Superior temporal gyrus (tissue), 1 donor: ENCODE data around the gene PPIH.
"Not testable (repeated sequence)": the region's sequence is repeated elsewhere in the genome, so short reads cannot be mapped to it uniquely, and the experiment has no call there.

Source experiments
- DNase-seq: peaks from one replicate; pipeline ENCODE4 v3.0.0-alpha.2; 2016; ENCODE audit errors: extremely low spot score

Gene PPIH

DNA sequence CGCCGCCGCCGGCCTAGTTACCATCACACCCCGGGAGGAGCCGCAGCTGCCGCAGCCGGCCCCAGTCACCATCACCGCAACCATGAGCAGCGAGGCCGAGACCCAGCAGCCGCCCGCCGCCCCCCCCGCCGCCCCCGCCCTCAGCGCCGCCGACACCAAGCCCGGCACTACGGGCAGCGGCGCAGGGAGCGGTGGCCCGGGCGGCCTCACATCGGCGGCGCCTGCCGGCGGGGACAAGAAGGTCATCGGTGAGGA is 24.2 kb downstream of the PPIH start:
- DNase-seq, result not testable (repeated sequence)

DNA sequence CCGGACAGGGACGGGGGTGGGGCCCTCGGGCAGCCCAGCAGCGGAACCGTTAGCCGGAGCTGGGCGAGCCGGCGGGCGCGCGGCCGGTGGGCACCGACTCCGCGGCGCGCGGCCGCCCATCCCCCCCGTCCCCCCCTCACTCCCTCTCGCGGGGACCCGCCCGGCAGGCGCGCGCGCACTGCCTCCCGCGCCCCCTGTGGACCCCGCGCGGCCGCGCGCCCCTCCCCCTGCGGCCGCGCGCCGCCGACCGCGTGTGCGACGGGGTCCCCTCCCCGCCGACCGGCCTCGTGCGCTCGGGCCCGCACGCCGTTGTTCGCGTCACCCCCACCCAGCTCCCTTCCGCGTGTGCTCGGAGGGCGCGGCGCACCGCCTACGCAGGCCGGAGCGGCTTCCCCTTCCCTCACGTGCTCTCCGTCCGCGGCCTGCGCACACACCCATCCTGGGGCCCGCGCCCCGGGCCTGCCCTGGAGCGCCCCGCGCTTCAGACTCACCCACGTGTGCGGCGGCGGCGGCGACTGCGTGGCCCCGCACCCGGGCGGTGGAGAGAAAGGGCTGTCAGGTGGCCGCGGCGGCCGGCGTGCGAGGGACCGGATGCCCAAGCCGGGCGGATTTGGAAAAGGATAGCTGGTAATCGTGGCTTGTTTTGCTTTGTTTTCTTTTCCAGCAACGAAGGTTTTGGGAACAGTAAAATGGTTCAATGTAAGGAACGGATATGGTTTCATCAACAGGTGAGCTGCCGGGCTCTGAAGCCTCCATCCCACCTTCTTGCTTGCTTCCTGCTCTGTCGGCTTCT is 24.7 kb downstream of the PPIH start:
- DNase-seq, result peak; percentile 20

GRCh38 chr1:42684139-42684538 is 25.9 kb downstream of the PPIH start:
- DNase-seq, result no peak

DNA sequence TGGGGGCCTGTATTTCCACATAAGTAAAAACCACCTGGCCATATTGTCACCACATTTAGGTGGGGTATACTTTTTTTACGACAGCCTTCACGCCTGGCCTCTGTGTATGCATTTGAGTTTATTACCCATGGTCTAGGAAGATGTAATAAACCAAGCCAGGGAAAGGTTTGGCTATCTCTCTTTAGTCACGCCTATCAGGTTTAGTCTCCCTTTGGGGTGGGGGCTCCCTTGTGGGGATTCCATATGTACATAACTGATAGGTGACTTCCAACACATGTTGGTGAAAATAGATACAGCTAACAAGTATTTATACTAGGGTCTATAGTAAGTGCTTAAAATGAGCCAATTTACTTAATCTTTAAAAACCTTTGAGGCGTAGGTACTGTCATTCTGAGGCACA is 28.2 kb downstream of the PPIH start:
- DNase-seq, result no peak

GRCh38 chr1:42689912-42690311 is 31.7 kb downstream of the PPIH start:
- DNase-seq, result no peak

- DNase-seq, result no peak
Observed at GRCh38 chr1:42690477-42691156, 32.4 kb downstream of the PPIH start.

GRCh38 chr1:42691157-42691498 is 32.9 kb downstream of the PPIH start:
- DNase-seq, result no peak

- no peak for DNase-seq
Observed at GRCh38 chr1:42692461-42692860, 34.2 kb downstream of the PPIH start.

- DNase-seq, result no peak
Observed at GRCh38 chr1:42692911-42693310, 34.7 kb downstream of the PPIH start.

DNA sequence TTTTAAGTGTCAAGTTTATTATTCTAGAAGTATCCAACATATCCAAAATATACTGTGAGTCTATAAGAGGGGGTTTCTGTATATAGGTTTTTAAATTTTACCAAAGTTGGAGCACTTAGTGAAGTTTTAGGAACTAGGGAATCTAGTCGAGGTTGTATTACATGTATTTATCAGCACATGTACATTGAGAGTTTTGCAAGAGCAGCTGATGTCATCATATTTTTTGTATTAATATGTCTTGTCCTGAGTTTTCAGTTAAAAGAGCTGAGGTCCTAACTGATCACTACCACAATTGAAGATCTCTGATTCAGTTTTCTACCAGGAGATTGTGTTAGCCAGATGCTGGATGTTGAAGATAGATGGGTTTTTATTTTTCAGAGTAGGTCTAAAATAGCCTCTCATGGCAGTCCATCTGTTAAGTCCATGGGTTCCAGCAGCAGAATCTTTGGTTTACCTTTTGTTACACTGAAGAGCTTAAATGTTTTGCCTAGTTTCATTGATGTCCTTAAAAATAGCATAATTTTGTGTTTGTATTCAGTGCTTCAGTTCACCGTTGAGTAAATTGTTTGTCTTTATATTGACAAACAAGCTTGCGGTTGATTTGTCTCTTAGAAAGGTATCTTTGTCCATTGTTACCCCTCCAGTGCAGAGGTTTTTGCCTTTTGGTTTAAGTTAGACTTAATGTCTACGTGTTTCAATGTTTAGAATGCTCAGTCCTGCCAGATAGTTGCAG is 40.0 kb downstream of the PPIH start:
- DNase-seq, result no peak

- DNase-seq, result no peak
Observed at GRCh38 chr1:42700006-42700405, 41.8 kb downstream of the PPIH start.

DNA sequence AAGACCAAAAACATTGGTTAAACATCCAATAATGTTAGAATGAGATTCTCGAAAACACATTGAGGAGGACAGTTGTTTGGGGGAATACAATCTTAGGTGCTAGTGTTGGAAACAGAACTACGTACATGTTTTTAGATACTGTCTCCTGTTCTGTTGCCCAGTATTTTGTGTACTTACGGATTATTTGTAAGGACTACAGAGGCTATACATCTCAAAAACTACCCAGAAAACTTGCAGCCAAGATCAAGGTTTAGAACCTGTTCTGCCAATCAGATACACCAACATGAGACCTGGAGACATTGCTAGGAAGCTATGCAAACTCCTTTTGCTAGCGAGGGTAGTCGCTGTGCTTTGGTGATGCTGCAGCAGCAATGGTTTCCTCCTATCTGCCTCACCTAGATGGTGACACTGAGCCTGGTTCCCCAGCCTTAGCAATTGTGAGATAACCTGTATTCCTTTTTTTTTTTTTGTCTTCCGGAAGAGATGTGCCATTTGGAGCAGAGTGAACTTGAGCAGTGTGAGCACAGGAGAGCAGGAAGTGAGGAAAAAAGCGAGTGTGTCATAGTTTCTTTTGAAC is 45.8 kb downstream of the PPIH start:
- DNase-seq, result no peak

DNA sequence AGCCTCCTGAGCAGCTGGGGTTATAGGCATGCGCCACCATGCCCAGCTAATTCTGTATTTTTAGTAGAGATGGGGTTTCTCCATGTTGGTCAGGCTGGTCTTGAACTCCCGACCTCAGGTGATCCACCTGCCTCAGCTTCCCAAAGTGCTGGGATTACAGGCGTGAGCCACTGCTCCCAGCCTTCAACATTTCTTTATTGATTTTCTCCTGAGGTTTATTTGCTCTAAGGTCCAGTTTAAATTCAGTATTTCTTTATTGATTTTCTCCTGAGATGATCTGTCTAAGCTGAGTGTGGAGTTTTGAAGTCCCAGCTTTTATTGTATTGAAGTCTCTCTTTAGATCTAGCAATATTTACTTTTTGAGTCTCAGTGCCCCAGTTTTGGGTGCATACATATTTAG is 54.6 kb downstream of the PPIH start:
- not testable (repeated sequence) for DNase-seq

DNA sequence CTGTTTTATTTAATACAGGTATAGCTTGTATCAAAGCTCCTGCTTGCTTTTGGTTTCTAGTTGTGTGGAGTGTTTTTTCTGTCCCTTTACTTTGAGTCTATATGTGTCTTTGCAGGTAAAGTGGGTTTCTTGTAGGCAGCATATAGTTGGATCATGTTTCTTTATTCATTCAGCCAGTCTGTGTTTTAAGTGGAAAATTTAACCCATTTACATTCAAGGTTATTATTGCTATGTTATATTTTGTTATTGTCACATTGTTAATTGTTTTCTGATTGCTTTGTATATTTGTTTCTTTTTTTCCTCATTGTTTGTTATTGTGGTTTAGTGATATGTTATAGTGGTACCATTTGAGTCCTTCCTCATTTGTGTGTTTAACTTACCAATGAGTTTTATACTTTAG is 55.1 kb downstream of the PPIH start:
- no peak for DNase-seq

DNA sequence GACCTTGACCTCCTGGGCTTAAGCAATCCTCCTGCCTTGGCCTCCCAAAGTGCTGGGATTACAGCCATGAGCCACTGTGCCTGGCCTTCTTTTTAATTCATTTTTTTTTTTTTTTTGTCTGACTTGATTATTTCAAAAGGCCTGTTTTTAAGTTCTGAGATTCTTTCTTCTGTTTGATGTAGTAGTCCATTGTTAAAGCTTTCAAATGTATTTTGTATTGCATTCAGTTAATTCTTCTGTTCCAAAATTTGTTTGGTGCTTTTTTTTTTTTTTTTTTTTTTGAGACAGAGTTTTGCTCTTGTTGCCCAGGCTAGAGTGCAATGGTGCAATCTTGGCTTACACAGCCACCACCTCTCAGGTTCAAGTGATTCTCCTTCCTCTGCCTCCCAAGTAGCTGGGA is 56.2 kb downstream of the PPIH start:
- DNase-seq, result not testable (repeated sequence)

DNA sequence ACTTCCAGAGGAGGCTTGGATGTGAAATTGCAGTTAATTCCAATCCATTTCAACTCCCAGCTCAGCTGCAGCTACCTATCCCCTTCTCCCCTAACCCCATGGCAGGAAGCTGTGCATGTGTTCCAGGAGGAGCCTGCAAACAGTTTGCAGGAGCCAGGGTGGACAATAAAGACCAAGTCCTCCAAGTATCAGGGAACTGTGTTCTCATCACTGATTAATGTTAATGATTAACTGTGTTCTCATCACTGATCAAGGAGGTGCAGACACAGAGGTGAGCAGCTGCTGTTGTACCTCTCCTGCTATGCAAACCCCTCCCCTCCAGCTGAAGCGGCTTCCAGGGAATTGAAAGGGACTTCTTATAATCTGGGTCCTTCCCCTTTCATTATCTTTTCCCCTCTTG is 62.6 kb downstream of the PPIH start:
- no peak for DNase-seq

GRCh38 chr1:42721926-42722325 is 63.7 kb downstream of the PPIH start:
- no peak for DNase-seq

DNA sequence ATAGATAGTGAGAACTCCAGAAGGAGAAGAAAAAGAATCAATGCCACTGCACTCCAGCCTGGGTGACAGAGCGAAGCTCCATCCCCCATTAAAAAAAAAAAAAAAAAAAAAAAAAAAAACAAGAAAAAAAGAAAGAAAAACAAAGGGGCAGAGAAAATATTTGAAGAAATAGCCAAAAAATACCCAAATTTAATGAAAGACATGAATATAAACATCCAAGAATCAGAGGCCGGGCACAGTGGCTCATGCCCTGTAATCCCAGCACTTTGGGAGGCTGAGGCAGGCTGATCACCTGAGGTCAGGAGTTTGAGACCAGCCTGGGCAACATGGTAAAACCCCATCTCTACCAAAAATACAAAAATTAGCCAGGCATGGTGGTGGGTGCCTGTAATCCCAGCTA is 64.2 kb downstream of the PPIH start:
- DNase-seq, result not testable (repeated sequence)

- DNase-seq, result no peak
Observed at GRCh38 chr1:42723511-42723910, 65.3 kb downstream of the PPIH start.

DNA sequence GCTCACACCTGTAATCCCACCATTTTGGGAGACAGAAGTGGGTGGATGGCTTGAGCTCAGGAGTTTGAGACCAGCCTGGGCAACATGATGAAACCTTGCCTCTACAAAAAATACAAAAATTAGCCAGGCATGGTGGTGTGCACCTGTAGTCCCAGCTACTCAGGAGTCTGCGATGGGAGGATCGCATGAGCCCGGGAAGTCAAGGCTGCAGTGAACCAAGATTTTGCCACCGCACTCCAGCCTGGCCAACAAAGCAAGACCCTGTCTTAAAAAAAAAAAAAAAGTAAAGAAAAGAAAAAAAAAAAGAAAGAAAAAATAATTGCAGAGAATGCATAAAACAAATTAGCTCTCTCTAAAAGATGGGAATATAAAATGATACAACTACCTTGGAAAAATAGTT is 67.6 kb downstream of the PPIH start:
- DNase-seq, result not testable (repeated sequence)
